ENCODE data around the gene CSH2. TPM values are rescaled to one million over a fixed set of nuclear protein-coding genes. Genes with fewer than 3 reads are reported as not detected.
A peak's percentile ranks its signal among the peaks of the same experiment; 100 is the strongest.

Gene CSH2
- total and polyA plus RNA-seq, 9 of the 15 experiments (the other 6 are each of a cell fraction or from before 2014, with no cell fraction given), result not detected

DNA sequence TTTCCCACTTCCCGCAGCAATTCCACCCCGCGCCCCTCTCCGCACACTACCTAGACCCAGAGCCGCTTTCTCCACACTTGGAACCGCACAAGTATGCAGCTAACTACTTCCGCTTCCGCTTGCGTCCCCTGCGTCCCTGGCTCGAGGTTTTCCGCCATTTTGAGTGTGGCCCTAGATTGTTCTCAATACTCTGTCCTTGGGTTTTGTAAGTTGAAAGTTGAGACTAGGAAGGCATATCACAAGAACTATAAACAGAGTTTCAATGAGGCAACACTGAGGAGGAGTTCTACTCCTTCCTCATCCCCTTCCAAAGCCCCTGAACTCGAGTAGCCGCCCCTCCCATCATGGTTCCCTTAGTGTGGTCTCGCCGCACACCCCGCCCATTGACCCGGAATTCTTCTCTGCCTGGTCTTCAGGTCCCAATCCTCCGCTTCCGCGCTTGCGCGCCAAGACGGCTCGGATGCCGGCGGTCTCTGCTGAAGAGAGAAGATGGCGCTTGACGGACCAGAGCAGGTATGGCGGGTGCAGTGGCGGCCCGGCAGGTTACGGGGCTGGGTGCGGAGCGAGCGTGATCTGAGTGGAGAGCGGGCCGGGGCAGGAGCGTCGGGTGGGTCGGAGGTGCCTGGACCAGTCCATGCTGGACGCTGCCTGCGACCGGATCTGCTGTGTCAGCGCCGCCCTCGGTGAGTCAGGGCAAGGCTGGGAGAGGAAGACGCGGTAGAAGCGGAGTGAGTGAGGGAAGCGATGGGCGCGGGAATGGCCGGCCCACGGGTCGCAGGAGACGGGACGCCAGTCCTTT, 46.3 kb downstream of the CSH2 start, which contains the start of the genes FTSJ3 and PSMC5 (continued):
- TF ChIP-seq, protein P1, sequence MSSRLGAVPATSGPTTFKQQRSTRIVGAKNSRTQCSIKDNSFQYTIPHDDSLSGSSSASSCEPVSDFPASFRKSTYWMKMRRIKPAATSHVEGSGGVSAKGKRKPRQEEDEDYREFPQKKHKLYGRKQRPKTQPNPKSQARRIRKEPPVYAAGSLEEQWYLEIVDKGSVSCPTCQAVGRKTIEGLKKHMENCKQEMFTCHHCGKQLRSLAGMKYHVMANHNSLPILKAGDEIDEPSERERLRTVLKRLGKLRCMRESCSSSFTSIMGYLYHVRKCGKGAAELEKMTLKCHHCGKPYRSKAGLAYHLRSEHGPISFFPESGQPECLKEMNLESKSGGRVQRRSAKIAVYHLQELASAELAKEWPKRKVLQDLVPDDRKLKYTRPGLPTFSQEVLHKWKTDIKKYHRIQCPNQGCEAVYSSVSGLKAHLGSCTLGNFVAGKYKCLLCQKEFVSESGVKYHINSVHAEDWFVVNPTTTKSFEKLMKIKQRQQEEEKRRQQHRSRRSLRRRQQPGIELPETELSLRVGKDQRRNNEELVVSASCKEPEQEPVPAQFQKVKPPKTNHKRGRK (tag; IDR thresholded peaks at IDR 0.05), result no peak
- TF ChIP-seq RBM25 (IDR thresholded peaks at IDR 0.05; ENCODE audit: low read depth, low read length, severe bottlenecking) (no peak), ZBTB7A (IDR thresholded peaks at IDR 0.05; ENCODE audit: borderline replicate concordance, control insufficient read depth, low read depth, low read length) (no peak; the same call in 1 of the 2 replicates), SAFB2 (IDR thresholded peaks at IDR 0.05; ENCODE audit: borderline replicate concordance, low read depth, low read length, severe bottlenecking) (no peak), MTA3 (IDR thresholded peaks at IDR 0.05; ENCODE audit: borderline replicate concordance) (peak; percentile 31; the same call in 1 of the 2 replicates), CEBPB (tag; IDR thresholded peaks at IDR 0.05) (no peak), NEUROD1 (IDR thresholded peaks at IDR 0.05; ENCODE audit: borderline replicate concordance, low read depth, low read length, partially characterized antibody) (peak; percentile 59), BDP1 (IDR thresholded peaks at IDR 0.05; ENCODE audit: insufficient read depth, insufficient read length) (no peak), DPF2 (IDR thresholded peaks at IDR 0.05) (peak; percentile 31; the same call in 1 of the 2 replicates), HLTF (IDR thresholded peaks at IDR 0.05) (0 out of 2 replicates have a peak, but pooled peaks have one; percentile 25), KAT7 (CRISPR knock-in tag; IDR thresholded peaks at IDR 0.05; ENCODE audit: borderline replicate concordance) (peak; percentile 98), SMARCA5 (IDR thresholded peaks at IDR 0.05) (no peak), FIP1L1 (IDR thresholded peaks at IDR 0.05; ENCODE audit: low read depth, low read length, poor library complexity, severe bottlenecking) (peak; percentile 83), ERF (CRISPR knock-in tag; IDR thresholded peaks at IDR 0.05) (peak; percentile 93; the same call in 1 of the 2 replicates), TAF9B (IDR thresholded peaks at IDR 0.05; ENCODE audit: partially characterized antibody) (peak; percentile 87), ZNF384 (IDR thresholded peaks at IDR 0.05; ENCODE audit: low read depth, low read length) (no peak), TBL1XR1 (IDR thresholded peaks at IDR 0.05; ENCODE audit: low read length in 2 of 2) (0 out of 4 replicates have a peak, but pooled peaks of 1 of the 2 experiments have one; percentile 13), ZNF316 (IDR thresholded peaks at IDR 0.05) (peak; percentile 99)
- TF ChIP-seq, protein P2, sequence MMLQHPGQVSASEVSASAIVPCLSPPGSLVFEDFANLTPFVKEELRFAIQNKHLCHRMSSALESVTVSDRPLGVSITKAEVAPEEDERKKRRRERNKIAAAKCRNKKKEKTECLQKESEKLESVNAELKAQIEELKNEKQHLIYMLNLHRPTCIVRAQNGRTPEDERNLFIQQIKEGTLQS (IDR thresholded peaks at IDR 0.05), result peak; percentile 60; the same call in 1 of the 2 replicates
- TF ChIP-seq, protein P2 (CRISPR knock-in tag; conservative IDR thresholded peaks at IDR 0.05), result peak; percentile 85
- TF ChIP-seq, protein P3, sequence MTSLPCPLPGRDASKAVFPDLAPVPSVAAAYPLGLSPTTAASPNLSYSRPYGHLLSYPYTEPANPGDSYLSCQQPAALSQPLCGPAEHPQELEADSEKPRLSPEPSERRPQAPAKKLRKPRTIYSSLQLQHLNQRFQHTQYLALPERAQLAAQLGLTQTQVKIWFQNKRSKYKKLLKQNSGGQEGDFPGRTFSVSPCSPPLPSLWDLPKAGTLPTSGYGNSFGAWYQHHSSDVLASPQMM (CRISPR knock-in tag; IDR thresholded peaks at IDR 0.05), result no peak
- TF ChIP-seq, protein P4, sequence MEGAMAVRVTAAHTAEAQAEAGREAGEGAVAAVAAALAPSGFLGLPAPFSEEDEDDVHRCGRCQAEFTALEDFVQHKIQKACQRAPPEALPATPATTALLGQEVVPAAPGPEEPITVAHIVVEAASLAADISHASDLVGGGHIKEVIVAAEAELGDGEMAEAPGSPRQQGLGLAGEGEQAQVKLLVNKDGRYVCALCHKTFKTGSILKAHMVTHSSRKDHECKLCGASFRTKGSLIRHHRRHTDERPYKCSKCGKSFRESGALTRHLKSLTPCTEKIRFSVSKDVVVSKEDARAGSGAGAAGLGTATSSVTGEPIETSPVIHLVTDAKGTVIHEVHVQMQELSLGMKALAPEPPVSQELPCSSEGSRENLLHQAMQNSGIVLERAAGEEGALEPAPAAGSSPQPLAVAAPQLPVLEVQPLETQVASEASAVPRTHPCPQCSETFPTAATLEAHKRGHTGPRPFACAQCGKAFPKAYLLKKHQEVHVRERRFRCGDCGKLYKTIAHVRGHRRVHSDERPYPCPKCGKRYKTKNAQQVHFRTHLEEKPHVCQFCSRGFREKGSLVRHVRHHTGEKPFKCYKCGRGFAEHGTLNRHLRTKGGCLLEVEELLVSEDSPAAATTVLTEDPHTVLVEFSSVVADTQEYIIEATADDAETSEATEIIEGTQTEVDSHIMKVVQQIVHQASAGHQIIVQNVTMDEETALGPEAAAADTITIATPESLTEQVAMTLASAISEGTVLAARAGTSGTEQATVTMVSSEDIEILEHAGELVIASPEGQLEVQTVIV (CRISPR knock-in tag; IDR thresholded peaks at IDR 0.05; ENCODE audit: borderline replicate concordance), result no peak

Measured in K562 (cell line).